Hepatocyte (in vitro differentiated cells): ENCODE results near the gene MYBPC2. TPM values are rescaled to one million over a fixed set of nuclear protein-coding genes. Genes with fewer than 3 reads are reported as not detected.

Experiments
- DNase-seq: peaks from one replicate; pipeline ENCODE4 v3.0.0-alpha.2; 2016; ENCODE audit warnings: low spot score
- H2AFZ ChIP-seq: fragments of 200-600 bp; sonication (generic); 2 replicates; pipeline ENCODE4 v1.6.0; 2016; ENCODE audit warnings: antibody characterized with exemption, mild to moderate bottlenecking
- H3K27ac ChIP-seq: fragments of 200-600 bp; sonication (generic); 2 replicates; pipeline ENCODE4 v1.5.1; 2016; ENCODE audit warnings: mild to moderate bottlenecking
- H3K27me3 ChIP-seq: fragments of 200-600 bp; sonication (generic); 2 replicates; pipeline ENCODE4 v1.6.1; 2016
- H3K36me3 ChIP-seq: fragments of 200-600 bp; sonication (generic); replicated peaks from 2 replicates; pipeline ENCODE4 v1.5.1; 2016; ENCODE audit warnings: low read depth; ENCODE audit not compliant: insufficient read depth
- H3K4me1 ChIP-seq: fragments of 200-600 bp; sonication (generic); 2 replicates; pipeline ENCODE4 v1.5.1; 2016; ENCODE audit warnings: mild to moderate bottlenecking, moderate library complexity; ENCODE audit not compliant: insufficient read depth
- H3K4me2 ChIP-seq: fragments of 200-600 bp; sonication (generic); 2 replicates; pipeline ENCODE4 v1.6.0; 2016
- H3K4me3 ChIP-seq: fragments of 200-600 bp; sonication (generic); 2 replicates; pipeline ENCODE4 v1.5.1; 2016; ENCODE audit warnings: mild to moderate bottlenecking
- H3K79me2 ChIP-seq: fragments of 200-600 bp; sonication (generic); 2 replicates; pipeline ENCODE4 v1.6.0; 2017; ENCODE audit warnings: mild to moderate bottlenecking
- H3K9me2 ChIP-seq: fragments of 200-600 bp; sonication (generic); replicated peaks from 2 replicates; pipeline ENCODE4 v1.6.0; 2017; ENCODE audit warnings: mild to moderate bottlenecking; ENCODE audit not compliant: insufficient read depth
- H3K9me3 ChIP-seq: fragments of 200-600 bp; sonication (generic); 2 replicates; pipeline ENCODE4 v1.5.1; 2016; ENCODE audit warnings: low read depth, mild to moderate bottlenecking
- H4K20me1 ChIP-seq: fragments of 200-600 bp; sonication (generic); 2 replicates; pipeline ENCODE4 v1.6.0; 2016; ENCODE audit warnings: mild to moderate bottlenecking; ENCODE audit not compliant: insufficient read depth, poor library complexity, severe bottlenecking
- CTCF ChIP-seq: fragments of 200-600 bp; sonication (generic); IDR thresholded peaks from 2 replicates; pipeline ENCODE4 v1.5.1; 2016; ENCODE audit warnings: antibody characterized with exemption, mild to moderate bottlenecking; ENCODE audit not compliant: poor library complexity
- EZH2 ChIP-seq: fragments of 200-600 bp; sonication (generic); IDR thresholded peaks from 2 replicates; pipeline ENCODE4 v1.6.1; 2016; ENCODE audit warnings: antibody characterized with exemption, mild to moderate bottlenecking, borderline replicate concordance
- EZH2phosphoT487 ChIP-seq: fragments of 200-600 bp; sonication (generic); IDR thresholded peaks from one replicate; pipeline ENCODE4 v1.6.1; 2018; ENCODE audit warnings: antibody characterized with exemption, mild to moderate bottlenecking, low read depth, moderate library complexity; ENCODE audit not compliant: unreplicated experiment, severe bottlenecking
- WGBS: methylation state at CpG from one replicate; pipeline ENCODE4 v1.1.6; 2016; ENCODE audit warnings: low lambda C conversion rate; ENCODE audit errors: missing lambda C conversion rate; 5-methylcytosine and 5-hydroxymethylcytosine counted together
- polyA plus RNA-seq: library from polyadenylated mRNA; unstranded; fragments of >200 nt; fragmentation: Nextera tagmentation; extraction: Ambion mirVana; gene quantifications from 2 replicates; pipeline ENCODE4 v1.2.1, GENCODE V29; 2016
- total RNA-seq: library from RNA; depleted of rRNA; stranded (reverse); fragments of >200 nt; gene quantifications from 2 replicates; pipeline ENCODE4 v1.2.3, GENCODE V29; 2014

The MYBPC2 gene
- total and polyA plus RNA-seq, 2 experiments from 2014 or later = 0.07 TPM; not detected in 1

DNA sequence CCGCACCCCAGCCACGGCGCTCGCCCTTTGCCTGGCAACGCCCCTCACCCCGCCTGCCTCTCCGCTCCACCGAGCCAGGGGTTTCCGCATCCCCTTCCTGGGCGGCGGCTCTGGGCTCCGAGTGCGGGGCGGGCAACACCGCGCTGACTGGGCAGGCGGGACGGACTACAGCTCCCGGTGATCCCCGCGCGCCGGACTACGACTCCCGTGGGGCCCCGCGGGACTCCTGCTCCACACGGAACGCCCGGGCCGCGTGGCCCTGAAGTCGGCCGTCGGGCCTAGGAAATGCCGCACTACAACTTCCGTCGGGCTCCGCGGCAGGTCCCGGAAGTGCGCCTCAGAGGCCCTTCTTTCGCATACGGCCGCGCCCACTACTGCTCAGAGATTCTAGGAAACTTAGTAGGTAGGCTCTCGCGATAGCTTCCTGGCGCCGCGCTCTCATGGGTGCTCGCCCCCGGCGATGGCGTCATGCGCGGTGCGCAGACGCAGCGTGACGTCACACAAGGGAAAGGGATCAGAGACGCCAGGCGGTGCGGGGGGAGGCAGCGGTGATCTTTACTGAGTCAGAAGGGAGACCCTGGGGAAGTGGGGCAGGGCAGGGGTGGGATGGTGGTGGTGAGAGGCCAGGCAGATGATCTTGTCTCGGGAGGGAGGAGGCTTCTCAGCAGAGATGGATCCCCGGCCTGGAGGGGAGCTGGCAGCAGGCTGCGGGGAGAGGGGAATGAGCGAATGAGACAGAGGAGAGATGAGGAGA, 78.6 kb downstream of the MYBPC2 start, which contains the start of gene JOSD2:
Gene JOSD2, minus strand, starts transcription at position 123 of the 754 bp plus-strand sequence. CDS start 760 bp downstream, outside the sequence.
- Histone ChIP-seq H3K79me2 (no peaks in the 10 kb centered on the region), H3K4me1 (peaks cover 5% of the 10 kb centered on the region), H3K36me3 (no peaks in the 10 kb centered on the region), H3K4me3 (peak within 1 kb of the TSS; percentile 17), H3K27me3 (no peaks in the 10 kb centered on the region), H3K27ac (peak within 1 kb of the TSS; percentile 76), H4K20me1 (no peaks in the 10 kb centered on the region), H3K4me2 (peak within 1 kb of the TSS; percentile 84), H3K9me3 (no peaks in the 10 kb centered on the region), H2AFZ (peak within 1 kb of the TSS; percentile 47), H3K9me2 (no peaks in the 10 kb centered on the region)
- TF ChIP-seq EZH2phosphoT487 (no peak), EZH2 (no peak)
- DNase-seq = peak; percentile 100
- WGBS = 1% methylated on average over 63 of the region's 69 CpGs

- Histone ChIP-seq H3K27ac (peak overlapping the region; percentile 76), H3K9me2 (no peaks in the 10 kb centered on the region), H3K9me3 (no peaks in the 10 kb centered on the region), H3K79me2 (no peaks in the 10 kb centered on the region), H4K20me1 (no peaks in the 10 kb centered on the region), H3K36me3 (no peaks in the 10 kb centered on the region), H3K4me3 (no peak overlapping the region), H2AFZ (peak overlapping the region; percentile 47), H3K4me2 (peak overlapping the region; percentile 75), H3K4me1 (peaks cover 5% of the 10 kb centered on the region), H3K27me3 (no peaks in the 10 kb centered on the region)
- peak; percentile 8 for DNase-seq
- TF ChIP-seq CTCF (no peak), EZH2phosphoT487 (no peak), EZH2 (no peak)
- 95% methylated on average over 34 of the region's 36 CpGs for WGBS
Observed at GRCh38 chr19:50512112-50512998, 79.7 kb downstream of the MYBPC2 start.

DNA sequence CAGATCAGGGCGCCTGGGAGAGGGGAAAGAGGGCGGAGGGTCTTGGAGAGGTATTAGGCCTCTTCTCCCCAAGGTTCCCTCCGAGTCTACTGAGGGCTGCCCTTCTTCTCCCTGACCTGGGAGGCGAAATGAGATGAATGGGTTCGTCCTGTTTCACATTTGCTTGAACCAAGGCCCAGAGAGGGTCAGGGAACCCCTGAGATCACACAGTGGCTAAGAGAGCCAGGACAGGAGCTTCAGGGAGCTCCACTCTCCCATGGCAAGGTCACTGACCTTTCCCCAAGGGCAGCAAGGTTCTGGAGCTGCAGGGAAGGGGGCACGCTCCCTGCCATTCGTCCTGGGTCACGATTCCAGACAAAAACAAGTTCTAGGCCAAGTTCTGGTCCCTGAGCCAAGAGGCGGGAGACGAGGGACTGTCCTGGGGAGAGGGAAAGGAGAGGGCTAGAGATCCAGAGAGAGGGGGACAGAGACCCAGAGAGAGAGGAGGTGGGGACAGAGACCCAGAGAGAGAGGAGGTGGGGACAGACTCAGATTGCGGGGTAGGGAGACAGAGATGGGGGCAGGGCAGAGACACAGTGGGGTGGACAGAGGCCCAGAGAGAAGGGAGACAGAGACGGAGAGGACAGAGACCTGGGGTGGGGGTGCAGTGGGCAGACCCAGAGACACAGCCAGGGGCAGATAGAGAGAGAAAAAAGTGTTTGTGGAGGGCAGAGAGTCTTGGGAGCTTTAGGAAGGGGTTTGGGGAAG, 80.5 kb downstream of the MYBPC2 start:
- no peak overlapping the region for H2AFZ ChIP-seq
- no peak overlapping the region for H3K27ac ChIP-seq
- no peak for DNase-seq
- no peak overlapping the region for H3K4me2 ChIP-seq
- H3K36me3 ChIP-seq = no peaks in the 10 kb centered on the region
- no peaks in the 10 kb centered on the region for H3K9me2 ChIP-seq
- H3K9me3 ChIP-seq = no peaks in the 10 kb centered on the region
- H3K79me2 ChIP-seq = no peaks in the 10 kb centered on the region
- H4K20me1 ChIP-seq = no peaks in the 10 kb centered on the region
- H3K27me3 ChIP-seq = no peaks in the 10 kb centered on the region
- no peak for TF ChIP-seq EZH2
- no peak for TF ChIP-seq CTCF
- TF ChIP-seq EZH2phosphoT487 = no peak
- 84% methylated on average over 11 of the region's 12 CpGs for WGBS
- H3K4me3 ChIP-seq = no peak overlapping the region
- H3K4me1 ChIP-seq = peaks cover 5% of the 10 kb centered on the region
